NCI-H128 (cell line): ENCODE results near the gene CDC34.

Experiments used
- DNase-seq: peaks from one replicate; lab custom pipeline; 2025; ENCODE audit not compliant: unreplicated experiment; lab: John Stamatoyannopoulos, UW

The CDC34 gene

DNA sequence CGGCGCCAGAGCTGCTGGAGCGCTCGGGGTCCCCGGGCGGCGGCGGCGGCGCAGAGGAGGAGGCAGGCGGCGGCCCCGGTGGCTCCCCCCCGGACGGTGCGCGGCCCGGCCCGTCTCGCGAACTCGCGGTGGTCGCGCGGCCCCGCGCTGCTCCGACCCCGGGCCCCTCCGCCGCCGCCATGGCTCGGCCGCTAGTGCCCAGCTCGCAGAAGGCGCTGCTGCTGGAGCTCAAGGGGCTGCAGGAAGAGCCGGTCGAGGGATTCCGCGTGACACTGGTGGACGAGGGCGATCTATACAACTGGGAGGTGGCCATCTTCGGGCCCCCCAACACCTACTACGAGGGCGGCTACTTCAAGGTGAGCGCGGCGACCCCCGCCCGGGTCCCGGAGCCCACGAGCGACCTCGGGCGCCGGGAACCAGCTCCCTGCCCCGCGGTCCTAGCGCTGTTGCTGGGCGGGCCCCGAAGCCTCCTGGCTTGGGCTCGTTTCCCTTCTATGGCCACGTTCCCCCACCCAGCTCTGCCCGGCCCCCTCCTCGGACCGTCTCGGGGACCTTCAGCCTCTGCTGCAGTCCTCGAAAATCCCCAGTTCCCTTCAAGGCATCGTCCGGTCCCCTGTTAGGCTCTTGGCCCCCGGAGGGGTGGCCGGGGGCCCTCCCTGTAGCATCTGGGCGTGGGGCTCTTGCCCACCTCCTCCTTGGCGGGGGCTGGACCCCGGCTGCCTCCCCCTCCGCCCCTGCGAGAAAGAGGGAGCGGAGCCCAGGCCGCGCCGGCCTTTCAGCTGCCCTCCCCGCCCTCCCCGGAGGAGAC, at the start of gene CDC34:
Gene CDC34 (plus strand): TSS at position 8 of the 808 bp plus-strand sequence. CDS start 172 bp downstream, at position 180.
- no peak for DNase-seq

- DNase-seq = no peak
Measured at GRCh38 chr19:482186-483041, 49.1 kb upstream of the CDC34 start.

GRCh38 chr19:483332-484072, 48.1 kb upstream of the CDC34 start:
- no peak for DNase-seq

GRCh38 chr19:484494-484893, 47.1 kb upstream of the CDC34 start:
- no peak for DNase-seq

- peak; percentile 41 for DNase-seq
Measured at GRCh38 chr19:485077-485476, 46.5 kb upstream of the CDC34 start.

DNA sequence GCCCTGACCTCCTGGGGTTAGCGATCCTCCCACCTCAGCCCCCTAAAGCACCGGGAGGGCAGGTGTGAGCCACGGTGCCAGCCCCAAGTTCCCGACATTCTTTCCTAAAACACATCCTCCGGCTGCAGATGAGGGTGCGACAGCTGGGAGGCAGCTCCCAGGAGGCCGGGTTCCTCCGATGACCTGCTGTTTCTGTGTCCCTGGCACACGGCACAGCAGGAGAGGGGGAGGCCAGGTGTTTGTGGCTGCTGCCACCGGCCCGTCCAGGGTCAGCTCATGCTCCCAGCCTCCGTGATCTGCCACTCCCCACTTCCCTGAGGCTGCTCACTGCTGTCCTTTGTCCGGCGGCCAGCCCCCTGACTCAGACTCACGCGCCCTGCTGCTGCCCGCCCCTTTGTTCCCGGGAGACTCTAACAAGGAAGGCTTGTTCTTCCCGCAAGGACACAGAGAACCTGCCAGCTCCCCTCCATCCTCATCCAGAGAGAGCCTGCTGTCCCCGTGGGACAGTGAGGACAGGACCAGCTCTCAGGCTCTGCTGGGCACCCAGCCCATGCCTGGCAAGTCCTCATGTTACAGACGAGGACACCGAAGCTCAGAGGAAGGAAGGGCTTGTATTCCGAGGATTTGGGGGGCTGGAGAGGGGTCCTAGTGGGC, 45.9 kb upstream of the CDC34 start:
- no peak for DNase-seq

- peak; percentile 74 for DNase-seq
Measured at GRCh38 chr19:488505-489417, 42.8 kb upstream of the CDC34 start.

- DNase-seq = no peak
Measured at GRCh38 chr19:489418-490196, 42.0 kb upstream of the CDC34 start.

DNA sequence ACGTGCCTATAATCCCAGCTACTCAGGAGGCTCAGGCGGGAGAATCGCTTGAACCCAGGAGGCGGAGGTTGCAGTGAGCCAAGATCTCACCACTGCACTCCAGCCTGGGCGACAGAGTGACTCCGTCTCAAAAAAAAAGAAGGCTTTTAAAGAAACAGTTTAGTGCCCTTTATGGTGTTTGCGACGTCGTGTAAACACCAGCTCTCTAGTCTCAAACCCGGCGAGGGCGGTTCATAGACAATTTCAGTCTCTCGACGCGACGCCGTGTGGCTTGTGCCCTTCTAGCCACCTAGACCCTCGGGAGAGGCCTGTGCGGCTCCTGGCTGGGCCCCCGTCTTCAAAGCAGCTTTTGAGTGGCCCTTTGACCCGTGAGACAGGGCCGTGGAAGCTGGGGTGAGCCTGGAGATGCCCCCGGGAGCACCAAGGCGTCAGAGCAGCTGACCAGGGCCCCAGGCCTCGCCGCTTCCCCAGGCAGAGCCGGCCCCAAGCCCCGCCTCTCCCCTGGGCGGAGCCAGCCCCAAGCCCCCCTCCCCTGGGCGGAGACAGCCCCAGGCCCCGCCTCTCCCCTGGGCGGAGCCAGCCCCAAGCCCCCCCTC, 40.3 kb upstream of the CDC34 start:
- DNase-seq = no peak

- no peak for DNase-seq
Measured at GRCh38 chr19:492091-492531, 39.4 kb upstream of the CDC34 start.

DNA sequence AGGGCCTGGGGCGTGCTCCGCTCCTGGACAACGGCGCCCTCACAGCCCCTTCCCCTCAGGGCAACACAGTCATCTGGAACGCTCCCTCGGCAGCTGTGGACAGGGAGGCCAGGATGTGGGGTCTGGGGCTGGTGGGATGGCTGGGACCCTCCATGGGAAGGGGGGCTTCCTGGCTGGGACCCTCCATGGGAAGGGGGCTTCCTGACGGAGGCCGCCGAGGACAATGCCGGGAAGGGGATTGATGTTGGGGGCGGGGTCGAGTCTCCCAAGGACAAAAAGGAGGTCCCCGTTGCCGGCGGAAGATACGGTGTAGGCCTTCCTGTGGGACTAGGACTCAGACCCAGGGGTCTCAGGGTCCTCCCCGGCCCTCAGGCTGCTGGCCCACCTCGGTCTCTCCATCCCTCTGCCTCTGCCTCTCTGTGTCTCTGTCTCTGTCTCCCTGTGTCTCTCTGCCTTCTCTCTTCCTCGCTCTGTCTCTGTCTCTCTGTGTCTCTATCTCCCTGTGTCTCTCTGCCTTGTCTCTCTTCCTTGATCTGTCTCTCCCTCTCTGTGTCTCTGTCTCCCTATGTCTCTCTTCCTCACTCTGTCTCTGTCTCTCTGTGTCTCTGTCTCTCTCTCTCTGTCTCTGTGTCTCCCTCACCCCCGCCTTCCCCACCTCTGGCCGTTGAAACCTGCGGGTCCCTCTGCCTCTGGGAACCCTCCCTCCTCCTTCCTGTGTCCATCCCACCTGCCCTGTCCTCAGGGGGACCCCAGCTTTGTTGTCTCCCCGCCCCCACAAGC, 38.0 kb upstream of the CDC34 start:
- no peak for DNase-seq

DNA sequence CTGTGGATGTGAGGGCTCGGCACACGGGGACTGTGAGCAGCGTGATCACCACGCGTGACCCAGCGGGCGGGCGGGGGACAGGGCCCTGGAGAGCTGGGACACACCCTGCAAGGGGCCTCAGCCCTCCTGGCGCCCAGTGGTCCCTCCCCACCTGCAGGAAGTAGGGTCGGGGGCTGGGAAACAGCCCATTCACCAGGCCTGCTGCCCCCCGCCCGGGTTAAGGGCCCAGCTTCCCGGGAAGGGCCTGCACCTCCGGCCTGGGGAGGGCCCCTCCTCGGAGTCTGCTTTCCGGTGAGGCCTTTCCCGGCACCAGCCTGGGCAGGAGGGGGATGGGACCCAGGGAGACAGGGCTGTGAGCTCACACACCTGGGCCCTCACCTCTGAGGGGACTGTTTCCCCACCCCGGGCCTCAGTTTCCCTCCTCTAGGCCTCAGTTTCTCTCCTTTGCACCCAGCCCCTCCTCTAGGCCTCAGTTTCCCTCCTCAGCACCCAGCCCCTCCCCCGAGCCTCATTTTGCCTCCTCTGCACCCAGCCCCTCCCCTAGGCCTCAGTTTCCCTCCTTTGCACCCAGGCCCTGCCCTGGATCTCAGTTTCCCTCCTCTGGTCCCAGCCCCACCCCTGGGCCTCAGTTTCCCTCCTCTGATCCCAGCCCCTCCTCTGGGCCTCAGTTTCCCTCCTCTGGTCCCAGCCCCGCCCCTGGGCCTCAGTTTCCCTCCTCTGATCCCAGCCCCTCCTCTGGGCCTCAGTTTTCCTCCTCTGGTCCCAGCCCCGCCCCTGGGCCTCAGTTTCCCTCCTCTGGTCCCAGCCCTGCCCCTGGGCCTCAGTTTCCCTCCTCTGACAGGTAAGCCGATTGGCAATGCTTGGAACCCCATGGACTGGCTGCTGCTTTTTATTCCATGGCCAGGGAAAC, 37.1 kb upstream of the CDC34 start:
- DNase-seq = no peak

- DNase-seq = no peak
Measured at GRCh38 chr19:495081-495401, 36.5 kb upstream of the CDC34 start.

DNA sequence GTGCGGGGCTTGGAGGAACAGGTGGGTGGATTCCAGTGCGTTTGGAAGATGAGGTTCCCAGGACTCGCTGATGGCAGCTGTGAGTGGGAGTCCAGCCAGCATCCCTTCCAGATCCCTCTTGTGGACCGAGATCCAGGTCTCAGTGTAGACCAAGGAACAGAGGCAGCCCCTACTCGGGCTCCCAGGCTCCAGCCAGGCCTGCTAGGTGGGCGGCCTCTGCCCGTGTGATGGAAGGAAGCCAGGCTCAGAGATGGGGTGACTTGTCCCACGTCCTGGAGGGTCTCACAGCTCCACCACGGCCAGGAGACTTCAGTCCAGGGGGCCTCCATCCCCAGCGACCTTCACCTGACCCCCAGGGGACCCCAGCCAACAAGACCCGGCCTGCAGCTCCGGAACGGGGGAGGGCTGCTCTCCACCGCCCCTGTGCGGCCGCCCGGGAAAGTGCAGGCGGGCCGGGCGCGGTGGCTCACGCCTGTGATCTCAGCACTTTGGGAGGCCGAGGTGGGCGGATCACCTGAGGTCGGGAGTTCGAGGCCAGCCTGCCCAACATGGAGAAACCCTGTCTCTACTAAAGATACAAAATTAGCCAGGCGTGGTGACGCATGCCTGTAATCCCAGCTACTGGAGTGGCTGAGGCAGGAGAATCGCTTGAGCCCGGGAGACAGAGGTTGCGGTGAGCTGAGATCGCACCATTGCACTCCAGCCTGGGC, 36.0 kb upstream of the CDC34 start:
- DNase-seq = no peak

- no peak for DNase-seq
Measured at GRCh38 chr19:496112-496665, 35.4 kb upstream of the CDC34 start, which contains the start of gene MADCAM1. TSS of gene MADCAM1 (plus strand) at chr19:496486. CDS start at chr19:496500, 14 bp downstream.

GRCh38 chr19:496986-497385, 34.6 kb upstream of the CDC34 start:
- DNase-seq = no peak
